DOHH2 (cell line): ENCODE measurements around the gene FOXA1.

Experiments
- CTCF ChIP-seq: fragments of 200-600 bp; sonication (generic); IDR thresholded peaks from one replicate; pipeline ENCODE4 v1.5.1; 2014; ENCODE audit warnings: antibody characterized with exemption, mild to moderate bottlenecking, low read depth, low read length; ENCODE audit not compliant: poor library complexity, severe bottlenecking
- EZH2phosphoT487 ChIP-seq: fragments of 200-600 bp; sonication (generic); IDR thresholded peaks from 2 replicates; pipeline ENCODE4 v1.6.1; 2017; ENCODE audit warnings: borderline replicate concordance, mild to moderate bottlenecking, antibody characterized with exemption, low read length, moderate library complexity, mixed read lengths

GRCh38 chr14:37643701-37644100 is 48.7 kb upstream of the FOXA1 start:
- TF ChIP-seq CTCF = no peak
- TF ChIP-seq EZH2phosphoT487 = no peak
